Measurements from ENCODE around the gene CXorf65.

Gene CXorf65

DNA sequence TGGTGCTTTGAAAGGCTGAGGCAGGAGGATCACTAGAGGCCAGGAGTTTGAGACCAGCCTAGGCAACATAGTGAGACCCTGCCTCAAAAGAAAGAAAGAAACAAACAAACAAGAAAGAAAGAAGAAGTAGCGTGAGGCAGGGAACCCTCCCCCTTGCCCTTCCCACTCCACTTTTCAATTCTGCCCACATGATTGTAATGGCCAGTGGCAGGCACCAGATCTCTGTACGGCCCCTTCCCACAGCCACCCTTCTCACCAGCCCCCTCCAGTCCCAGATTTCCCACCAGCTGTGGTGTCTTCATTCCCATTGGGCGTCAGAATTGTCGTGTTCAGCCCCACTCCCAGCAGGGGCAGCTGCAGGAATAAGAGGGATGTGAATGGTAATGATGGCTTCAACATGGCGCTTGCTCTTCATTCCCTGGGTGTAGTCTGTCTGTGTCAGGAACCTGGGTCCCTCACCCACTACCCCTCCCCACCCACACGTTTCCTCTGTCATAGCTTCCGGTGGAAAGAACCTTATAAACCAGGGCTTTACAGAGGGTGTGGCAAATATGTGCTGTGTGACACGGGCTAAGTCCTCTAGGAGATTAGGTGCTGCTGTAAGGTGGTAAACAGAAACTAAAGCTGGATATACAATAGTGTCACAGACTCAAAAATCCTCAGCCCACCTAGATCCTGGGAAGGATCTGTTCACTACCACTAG, 4.8 kb upstream of the CXorf65 start, which contains the start of gene IL2RG:
IL2RG (minus strand) TSS at position 437 of the 703 bp plus-strand sequence; CDS start at position 399, 38 bp downstream.
- peak within 1 kb of the TSS; percentile 75 for H3K9ac ChIP-seq
- H3K27me3 ChIP-seq (ENCODE audit: insufficient read depth, low read depth) = no peaks in the 10 kb centered on the region
- peaks cover 25% of the 10 kb centered on the region for H3K79me2 ChIP-seq (ENCODE audit: insufficient read depth, low read depth)
- H2AFZ ChIP-seq (ENCODE audit: low read depth) = peak within 1 kb of the TSS; percentile 52; the same call in 1 of the 2 replicates
- peaks cover 41% of the 10 kb centered on the region for H3K4me1 ChIP-seq (ENCODE audit: low read depth, poor library complexity, severe bottlenecking)
- H3K4me2 ChIP-seq = peak within 1 kb of the TSS; percentile 89
- peak within 1 kb of the TSS; percentile 92 for H3K27ac ChIP-seq
- H4K20me1 ChIP-seq (ENCODE audit: insufficient read depth) = no peaks in the 10 kb centered on the region
- H3K4me3 ChIP-seq (IDR thresholded peaks at IDR 0.05; ENCODE audit: insufficient read depth, low read depth, low read length) = no peak within 1 kb of the TSS
- TF ChIP-seq, protein P1, sequence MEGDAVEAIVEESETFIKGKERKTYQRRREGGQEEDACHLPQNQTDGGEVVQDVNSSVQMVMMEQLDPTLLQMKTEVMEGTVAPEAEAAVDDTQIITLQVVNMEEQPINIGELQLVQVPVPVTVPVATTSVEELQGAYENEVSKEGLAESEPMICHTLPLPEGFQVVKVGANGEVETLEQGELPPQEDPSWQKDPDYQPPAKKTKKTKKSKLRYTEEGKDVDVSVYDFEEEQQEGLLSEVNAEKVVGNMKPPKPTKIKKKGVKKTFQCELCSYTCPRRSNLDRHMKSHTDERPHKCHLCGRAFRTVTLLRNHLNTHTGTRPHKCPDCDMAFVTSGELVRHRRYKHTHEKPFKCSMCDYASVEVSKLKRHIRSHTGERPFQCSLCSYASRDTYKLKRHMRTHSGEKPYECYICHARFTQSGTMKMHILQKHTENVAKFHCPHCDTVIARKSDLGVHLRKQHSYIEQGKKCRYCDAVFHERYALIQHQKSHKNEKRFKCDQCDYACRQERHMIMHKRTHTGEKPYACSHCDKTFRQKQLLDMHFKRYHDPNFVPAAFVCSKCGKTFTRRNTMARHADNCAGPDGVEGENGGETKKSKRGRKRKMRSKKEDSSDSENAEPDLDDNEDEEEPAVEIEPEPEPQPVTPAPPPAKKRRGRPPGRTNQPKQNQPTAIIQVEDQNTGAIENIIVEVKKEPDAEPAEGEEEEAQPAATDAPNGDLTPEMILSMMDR (conservative IDR thresholded peaks at IDR 0.05; ENCODE audit: low read depth, low read length) = no peak
- H3K36me3 ChIP-seq (ENCODE audit: insufficient read depth) = no peaks in the 10 kb centered on the region

DNA sequence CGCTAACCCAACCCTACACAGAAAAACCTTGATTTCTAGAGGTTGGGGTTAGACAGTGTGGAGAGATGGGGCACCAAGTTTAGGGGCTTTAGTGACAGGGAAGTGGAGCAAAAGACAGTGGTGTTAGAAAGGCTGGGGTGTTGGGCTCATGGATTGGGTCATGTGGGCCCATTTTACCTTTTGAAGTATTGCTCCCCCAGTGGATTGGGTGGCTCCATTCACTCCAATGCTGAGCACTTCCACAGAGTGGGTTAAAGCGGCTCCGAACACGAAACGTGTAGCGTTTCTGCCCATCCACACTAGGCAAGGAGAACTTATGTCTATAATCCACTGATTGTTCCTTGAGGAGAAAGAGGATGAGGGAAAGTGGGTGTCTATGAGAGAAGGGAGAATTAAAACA, 2.5 kb upstream of the CXorf65 start:
- no peaks in the 10 kb centered on the region for H3K36me3 ChIP-seq (ENCODE audit: insufficient read depth)
- H3K27me3 ChIP-seq (ENCODE audit: insufficient read depth, low read depth) = no peaks in the 10 kb centered on the region
- peaks cover 51% of the 10 kb centered on the region for H3K4me1 ChIP-seq (ENCODE audit: low read depth, poor library complexity, severe bottlenecking)
- peaks cover 25% of the 10 kb centered on the region for H3K79me2 ChIP-seq (ENCODE audit: insufficient read depth, low read depth)
- no peak overlapping the region for H2AFZ ChIP-seq (ENCODE audit: low read depth)
- H4K20me1 ChIP-seq (ENCODE audit: insufficient read depth) = no peaks in the 10 kb centered on the region
- H3K4me3 ChIP-seq (IDR thresholded peaks at IDR 0.05; ENCODE audit: insufficient read depth, low read depth, low read length) = no peak overlapping the region
- peak overlapping the region; percentile 89; the same call in 1 of the 2 replicates for H3K4me2 ChIP-seq
- H3K27ac ChIP-seq = no peak overlapping the region
- TF ChIP-seq, protein P1 (conservative IDR thresholded peaks at IDR 0.05; ENCODE audit: low read depth, low read length) = no peak
- no peak overlapping the region for H3K9ac ChIP-seq

DNA sequence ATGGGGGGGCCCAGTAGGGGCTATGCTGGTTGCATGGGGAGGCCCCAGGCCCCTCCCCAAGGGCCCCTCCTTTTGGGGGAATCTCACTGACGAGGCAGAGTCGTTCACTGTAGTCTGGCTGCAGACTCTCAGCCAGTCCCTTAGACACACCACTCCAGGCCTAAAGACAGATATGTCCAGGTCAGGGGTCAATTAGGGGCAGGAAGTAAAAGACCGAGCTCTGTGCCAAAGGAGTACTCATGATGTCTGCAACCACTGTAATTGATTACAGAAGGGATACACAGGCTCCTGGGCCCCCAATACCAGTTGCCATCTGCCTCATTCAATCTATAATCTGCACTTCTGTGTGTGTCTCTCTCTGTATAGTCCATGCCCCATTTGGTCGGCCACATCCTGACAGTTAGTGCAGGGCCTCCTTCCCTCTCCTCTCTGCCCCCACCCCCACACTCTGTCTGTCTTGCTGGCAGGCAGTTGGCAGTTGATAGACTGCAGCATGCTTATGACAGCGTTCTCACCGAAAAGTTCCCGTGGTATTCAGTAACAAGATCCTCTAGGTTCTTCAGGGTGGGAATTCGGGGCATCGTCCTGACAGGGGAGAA, 1.3 kb upstream of the CXorf65 start:
- TF ChIP-seq, protein P1 (conservative IDR thresholded peaks at IDR 0.05; ENCODE audit: low read depth, low read length) = no peak
- H3K27ac ChIP-seq = no peak overlapping the region
- peaks cover 52% of the 10 kb centered on the region for H3K4me1 ChIP-seq (ENCODE audit: low read depth, poor library complexity, severe bottlenecking)
- no peaks in the 10 kb centered on the region for H3K27me3 ChIP-seq (ENCODE audit: insufficient read depth, low read depth)
- no peaks in the 10 kb centered on the region for H3K36me3 ChIP-seq (ENCODE audit: insufficient read depth)
- H2AFZ ChIP-seq (ENCODE audit: low read depth) = no peak overlapping the region
- no peak overlapping the region for H3K4me2 ChIP-seq
- H3K79me2 ChIP-seq (ENCODE audit: insufficient read depth, low read depth) = peaks cover 25% of the 10 kb centered on the region
- no peak overlapping the region for H3K4me3 ChIP-seq (IDR thresholded peaks at IDR 0.05; ENCODE audit: insufficient read depth, low read depth, low read length)
- H3K9ac ChIP-seq = no peak overlapping the region
- H4K20me1 ChIP-seq (ENCODE audit: insufficient read depth) = no peaks in the 10 kb centered on the region

DNA sequence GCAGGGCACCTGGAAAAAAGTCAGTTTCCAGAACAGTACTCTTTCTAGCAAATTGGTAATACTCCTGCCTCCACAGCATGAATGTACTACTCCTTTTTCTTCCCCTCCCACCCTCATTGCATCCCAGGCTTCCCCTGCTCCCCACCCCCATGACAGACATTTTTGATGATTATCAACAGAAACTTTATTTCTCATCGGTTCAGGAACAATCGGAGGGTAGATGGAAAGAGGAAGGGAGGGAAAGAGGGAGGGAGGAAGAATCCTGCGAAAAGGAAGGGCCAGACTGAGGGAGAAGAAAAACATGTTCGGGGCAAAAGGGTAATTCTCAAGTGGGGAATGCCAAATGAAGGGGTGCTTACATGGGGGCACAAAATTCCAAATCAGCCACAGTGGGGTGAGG, 705 bp upstream of the CXorf65 start:
- Histone ChIP-seq H3K27ac (no peak overlapping the region), H3K4me2 (no peak overlapping the region), H4K20me1 (ENCODE audit: insufficient read depth) (no peaks in the 10 kb centered on the region), H3K36me3 (ENCODE audit: insufficient read depth) (no peaks in the 10 kb centered on the region), H3K9ac (no peak overlapping the region), H3K4me3 (IDR thresholded peaks at IDR 0.05; ENCODE audit: insufficient read depth, low read depth, low read length) (no peak overlapping the region), H3K4me1 (ENCODE audit: low read depth, poor library complexity, severe bottlenecking) (peaks cover 51% of the 10 kb centered on the region), H3K79me2 (ENCODE audit: insufficient read depth, low read depth) (peaks cover 25% of the 10 kb centered on the region), H2AFZ (ENCODE audit: low read depth) (no peak overlapping the region), H3K27me3 (ENCODE audit: insufficient read depth, low read depth) (no peaks in the 10 kb centered on the region)
- TF ChIP-seq, protein P1 (conservative IDR thresholded peaks at IDR 0.05; ENCODE audit: low read depth, low read length) = no peak
